Osteoblast (primary cell): ENCODE results near the gene METTL22. TPM values are rescaled to one million over a fixed set of nuclear protein-coding genes. Genes with fewer than 3 reads are reported as not detected.

ENCODE experiments used
- DNase-seq: peaks from one replicate; pipeline ENCODE4 v3.0.0; 2011; ENCODE audit warnings: low spot score, mixed read lengths; ENCODE audit not compliant: insufficient read length; ENCODE audit errors: missing footprints
- H2AFZ ChIP-seq: 2 replicates; pipeline ENCODE4 v1.6.0; 2011; ENCODE audit warnings: mild to moderate bottlenecking, low read length
- H3K27ac ChIP-seq: 2 replicates; pipeline ENCODE4 v1.5.1; 2011; ENCODE audit warnings: mild to moderate bottlenecking, low read depth, low read length, moderate library complexity
- H3K27me3 ChIP-seq: 2 replicates; pipeline ENCODE4 v1.6.0; 2012; ENCODE audit warnings: mild to moderate bottlenecking, control low read depth, inconsistent platforms, low read length, moderate library complexity; ENCODE audit not compliant: insufficient read depth
- H3K36me3 ChIP-seq: 2 replicates; pipeline ENCODE4 v1.5.1; 2011; ENCODE audit warnings: mild to moderate bottlenecking, low read length, control low read depth, moderate library complexity; ENCODE audit not compliant: insufficient read depth
- H3K4me1 ChIP-seq: 2 replicates; pipeline ENCODE4 v1.5.1; 2011; ENCODE audit warnings: mild to moderate bottlenecking, low read length, control low read depth, moderate library complexity; ENCODE audit not compliant: insufficient read depth
- H3K4me2 ChIP-seq: 2 replicates; pipeline ENCODE4 v1.6.0; 2011; ENCODE audit warnings: mild to moderate bottlenecking, low read length; ENCODE audit not compliant: insufficient read depth
- H3K4me3 ChIP-seq: fragments of 200-600 bp; sonication (generic); 3 replicates; pipeline ENCODE4 v1.5.1; 2012; ENCODE audit warnings: mild to moderate bottlenecking, low read length, inconsistent platforms; ENCODE audit not compliant: insufficient read depth
- H3K79me2 ChIP-seq: 2 replicates; pipeline ENCODE4 v1.6.0; 2012; ENCODE audit warnings: mild to moderate bottlenecking, low read length, control low read depth, inconsistent platforms; ENCODE audit not compliant: insufficient read depth
- H3K9me3 ChIP-seq: 2 replicates; pipeline ENCODE4 v1.5.1; 2011; ENCODE audit warnings: low read depth, low read length, control low read depth
- H4K20me1 ChIP-seq: 2 replicates; pipeline ENCODE4 v1.6.0; 2012; ENCODE audit warnings: mild to moderate bottlenecking, low read length, control low read depth; ENCODE audit not compliant: insufficient read depth
- CTCF ChIP-seq: IDR thresholded peaks from 2 replicates; pipeline ENCODE4 v1.5.1; 2011; ENCODE audit warnings: mild to moderate bottlenecking, low read depth, low read length, moderate library complexity; ENCODE audit errors: extremely low read depth
- total RNA-seq: library from RNA; depleted of rRNA; stranded (reverse); fragments of >200 nt; gene quantifications from 2 replicates; pipeline ENCODE4 v1.2.3, GENCODE V29; 2012

METTL22 gene
- total RNA-seq, 1 donor, result 46.0 TPM

- no peaks in the 10 kb centered on the region for H3K27me3 ChIP-seq
- no peak for TF ChIP-seq CTCF
- H3K79me2 ChIP-seq, result no peaks in the 10 kb centered on the region
- H3K36me3 ChIP-seq, result peaks cover 71% of the 10 kb centered on the region
- H3K4me2 ChIP-seq, result no peak overlapping the region
- no peaks in the 10 kb centered on the region for H3K4me1 ChIP-seq
- no peaks in the 10 kb centered on the region for H3K9me3 ChIP-seq
- peaks cover 3% of the 10 kb centered on the region for H4K20me1 ChIP-seq
- H2AFZ ChIP-seq, result no peak overlapping the region
- DNase-seq, result no peak
- H3K4me3 ChIP-seq, result no peak overlapping the region
- H3K27ac ChIP-seq, result no peak overlapping the region
Observed at GRCh38 chr16:8642146-8642545, 20.6 kb downstream of the METTL22 start.

GRCh38 chr16:8644211-8645140, 23.0 kb downstream of the METTL22 start:
- no peaks in the 10 kb centered on the region for H3K27me3 ChIP-seq
- H3K4me2 ChIP-seq, result no peak overlapping the region
- no peak for TF ChIP-seq CTCF
- H4K20me1 ChIP-seq, result no peaks in the 10 kb centered on the region
- no peak overlapping the region for H3K27ac ChIP-seq
- peaks cover 65% of the 10 kb centered on the region for H3K36me3 ChIP-seq
- H3K79me2 ChIP-seq, result no peaks in the 10 kb centered on the region
- DNase-seq, result no peak
- H2AFZ ChIP-seq, result no peak overlapping the region
- no peaks in the 10 kb centered on the region for H3K9me3 ChIP-seq
- H3K4me3 ChIP-seq, result no peak overlapping the region
- no peaks in the 10 kb centered on the region for H3K4me1 ChIP-seq

- no peaks in the 10 kb centered on the region for H3K4me1 ChIP-seq
- no peaks in the 10 kb centered on the region for H3K79me2 ChIP-seq
- H3K27me3 ChIP-seq, result no peaks in the 10 kb centered on the region
- no peak overlapping the region for H2AFZ ChIP-seq
- H3K4me2 ChIP-seq, result no peak overlapping the region
- peaks cover 59% of the 10 kb centered on the region for H3K36me3 ChIP-seq
- TF ChIP-seq CTCF, result no peak
- no peak overlapping the region for H3K4me3 ChIP-seq
- no peak for DNase-seq
- no peaks in the 10 kb centered on the region for H3K9me3 ChIP-seq
- no peaks in the 10 kb centered on the region for H4K20me1 ChIP-seq
- H3K27ac ChIP-seq, result no peak overlapping the region
Observed at GRCh38 chr16:8645141-8645521, 23.6 kb downstream of the METTL22 start.

GRCh38 chr16:8645831-8646230, 24.3 kb downstream of the METTL22 start:
- Histone ChIP-seq H3K4me1 (no peaks in the 10 kb centered on the region), H3K79me2 (no peaks in the 10 kb centered on the region), H3K4me2 (no peak overlapping the region), H3K27ac (no peak overlapping the region), H4K20me1 (no peaks in the 10 kb centered on the region), H3K36me3 (peaks cover 57% of the 10 kb centered on the region), H3K4me3 (no peak overlapping the region), H3K27me3 (no peaks in the 10 kb centered on the region), H2AFZ (no peak overlapping the region), H3K9me3 (no peaks in the 10 kb centered on the region)
- no peak for DNase-seq
- no peak for TF ChIP-seq CTCF
